ENCODE measurements around the gene KSR2. TPM values are rescaled to one million over a fixed set of nuclear protein-coding genes. Genes with fewer than 3 reads are reported as not detected.

The KSR2 gene
- total RNA-seq, 2 donors from 2014 or later: 0.05 TPM; not detected in 1

GRCh38 chr12:117577122-117577657, 391.6 kb downstream of the KSR2 start:
- intact Hi-C loops (cut with DNase I): no loop called here
- DNase-seq (ENCODE audit: low spot score): no peak

DNA sequence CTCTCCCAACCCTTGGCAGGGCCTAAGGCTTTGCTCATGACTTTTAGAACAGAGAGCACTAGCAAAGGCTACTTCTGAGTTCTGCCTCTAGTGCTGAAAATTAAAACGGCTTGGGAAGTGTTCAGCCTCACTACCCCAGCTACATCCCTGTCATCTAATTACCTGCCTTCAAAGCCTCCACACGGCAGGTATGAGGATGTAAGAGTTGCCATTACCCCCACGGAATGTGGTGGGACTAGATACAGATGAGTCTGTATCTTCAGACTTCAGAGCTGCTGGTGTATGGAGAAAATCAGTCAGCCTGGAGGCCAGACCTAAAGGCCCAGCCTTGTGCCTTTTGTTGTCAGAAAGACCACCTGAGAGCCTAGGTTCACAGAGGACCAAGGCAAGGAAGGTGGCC, 392.7 kb downstream of the KSR2 start:
- DNase-seq (ENCODE audit: low spot score): no peak
- intact Hi-C loops (cut with DNase I): no loop called here

DNA sequence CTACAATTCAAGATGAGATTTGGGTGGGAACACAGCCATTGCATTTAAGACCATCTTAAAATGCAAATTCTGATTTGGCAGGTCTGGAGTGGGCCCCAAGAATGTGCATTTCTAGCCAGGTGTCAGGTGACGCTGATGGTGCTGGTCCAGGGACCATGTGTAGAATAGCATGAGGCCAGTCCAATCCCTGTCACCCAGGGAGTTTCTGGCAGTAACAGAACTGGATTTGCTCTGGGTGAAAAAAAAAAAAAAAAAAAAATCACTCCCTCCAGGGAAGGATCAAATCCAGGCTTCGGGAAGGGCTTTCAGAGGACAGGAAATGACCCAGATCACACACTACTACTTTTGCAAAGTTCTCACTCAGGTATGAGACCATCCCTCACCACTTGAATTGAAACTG, 394.1 kb downstream of the KSR2 start:
- intact Hi-C loops (cut with DNase I): no loop called here
- DNase-seq (ENCODE audit: low spot score): no peak

DNA sequence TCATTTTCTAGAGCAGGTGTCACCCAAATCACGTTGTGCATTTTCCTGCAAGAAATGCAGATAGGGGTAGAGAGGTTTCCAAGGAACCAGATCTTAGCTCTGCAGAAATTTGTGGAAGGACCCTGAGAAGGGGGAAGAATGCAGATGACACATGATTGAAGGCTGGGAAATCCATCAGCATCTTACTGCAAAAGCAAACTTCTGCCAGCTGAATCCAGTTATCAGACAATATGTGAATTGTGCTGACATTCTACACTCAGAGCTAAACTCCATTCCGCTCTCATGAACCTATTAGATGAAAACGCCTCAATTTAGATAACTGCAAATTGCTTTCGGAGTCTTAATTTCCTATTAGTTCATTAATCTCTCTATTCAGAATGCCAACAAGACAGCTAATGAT, 396.0 kb downstream of the KSR2 start:
- intact Hi-C loops (cut with DNase I): no loop called here
- DNase-seq (ENCODE audit: low spot score): no peak

GRCh38 chr12:117571321-117571720, 397.5 kb downstream of the KSR2 start:
- intact Hi-C loops (cut with DNase I): no loop called here
- no peak for DNase-seq (ENCODE audit: low spot score)

DNA sequence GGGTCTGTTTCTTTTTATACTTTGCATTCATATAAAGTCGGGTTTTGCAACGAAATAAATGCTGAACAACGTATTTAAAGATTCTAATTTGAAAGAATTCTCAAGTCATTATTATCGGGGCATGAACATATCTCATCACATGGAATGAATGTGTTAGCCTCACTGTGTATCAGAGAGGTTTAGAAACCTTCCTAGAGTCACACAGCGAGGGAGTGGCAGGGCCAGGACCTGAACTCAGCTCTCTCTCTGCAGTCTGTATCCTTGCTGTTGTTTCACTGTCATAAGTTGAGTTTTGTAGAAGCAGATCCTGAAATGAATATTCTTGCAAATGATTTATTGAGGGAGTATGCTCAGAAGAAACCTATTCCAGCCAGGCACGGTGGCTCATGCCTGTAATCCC, 398.2 kb downstream of the KSR2 start:
- intact Hi-C loops (cut with DNase I): no loop called here

GRCh38 chr12:117567644-117568216, 401.1 kb downstream of the KSR2 start:
- intact Hi-C loops (cut with DNase I): no loop called here
- no peak for DNase-seq (ENCODE audit: low spot score)

More for the DNA sequence above, 398.2 kb downstream of the KSR2 start:
- DNase-seq (ENCODE audit: low spot score): no peak

DNA sequence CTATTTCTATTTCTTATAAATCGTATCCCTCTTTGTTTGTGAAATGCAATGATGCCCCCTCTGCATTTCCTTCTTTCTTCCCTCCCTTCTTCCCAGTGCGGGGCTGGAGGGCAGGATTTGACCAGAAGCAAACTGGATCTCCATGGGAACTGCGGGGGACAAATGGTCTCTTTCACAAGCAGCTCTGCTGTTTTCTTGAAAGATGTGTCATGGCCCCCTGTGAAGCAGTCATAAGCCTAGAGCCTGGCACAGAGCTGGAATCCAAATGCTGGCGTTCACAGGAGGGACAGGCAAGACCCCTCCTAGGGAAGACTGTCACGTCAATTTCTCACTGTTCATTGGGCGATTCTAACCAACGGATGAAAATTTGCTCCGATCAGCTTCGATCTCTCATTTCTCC, 403.9 kb downstream of the KSR2 start:
- intact Hi-C loops (cut with DNase I): no loop called here
- no peak for DNase-seq (ENCODE audit: low spot score)

DNA sequence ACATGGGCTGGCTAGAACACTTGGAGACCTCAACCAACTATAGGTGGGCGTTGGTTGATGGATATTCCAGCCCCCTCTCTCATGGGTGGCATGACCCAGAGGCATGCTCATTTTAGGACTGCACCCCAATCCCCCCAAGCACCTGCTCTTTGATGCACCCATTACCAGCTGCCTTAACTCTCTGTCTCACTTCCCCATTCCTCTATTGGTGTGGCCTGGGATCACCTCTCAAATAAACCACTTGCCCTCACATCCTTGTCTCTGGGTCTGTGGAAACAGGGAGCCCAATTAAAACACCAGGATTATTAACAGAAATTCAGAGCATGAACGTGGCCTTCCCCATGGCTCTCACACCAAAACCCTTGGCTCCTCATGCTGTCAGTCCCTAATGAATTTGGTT, 405.1 kb downstream of the KSR2 start:
- intact Hi-C loops (cut with DNase I): no loop called here
- no peak for DNase-seq (ENCODE audit: low spot score)

DNA sequence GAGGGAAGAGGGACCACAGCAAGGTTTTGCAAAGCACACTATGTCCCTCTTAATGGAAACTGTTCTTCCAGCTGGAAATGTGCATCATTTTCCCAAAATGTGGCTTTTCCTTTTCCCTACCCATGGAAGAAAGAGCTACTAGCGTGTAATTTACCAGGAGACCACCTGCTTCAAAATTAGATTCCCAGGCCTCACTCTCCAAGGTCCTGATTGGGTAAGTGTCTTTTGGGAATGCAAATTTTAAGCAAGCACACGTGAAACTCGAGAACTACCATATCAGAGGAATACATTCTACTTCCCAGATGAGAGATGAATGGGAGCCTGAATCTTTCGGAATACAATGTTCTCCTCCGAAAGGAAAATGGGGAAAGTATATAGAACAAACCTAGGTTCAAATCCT, 405.8 kb downstream of the KSR2 start:
- DNase-seq (ENCODE audit: low spot score): no peak
- intact Hi-C loops (cut with DNase I): no loop called here

DNA sequence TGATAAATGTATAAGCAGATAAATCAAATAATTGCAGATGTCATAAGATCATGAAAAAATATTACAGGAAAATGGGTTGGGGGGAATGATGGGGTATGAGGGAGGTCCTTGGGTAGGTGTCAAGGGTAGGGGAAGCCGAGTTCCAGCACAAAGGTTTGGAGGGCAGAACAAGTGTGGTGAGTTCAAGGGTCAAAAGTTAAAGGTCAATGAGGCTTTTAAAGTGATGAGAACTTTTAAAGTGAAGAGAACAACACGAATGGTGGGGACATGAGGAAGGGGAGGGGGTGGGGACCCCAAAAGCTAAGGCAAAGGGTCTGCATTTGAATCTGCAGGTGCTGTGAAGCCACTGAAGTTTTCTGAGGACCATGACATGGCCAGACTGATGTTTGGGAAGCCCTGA, 406.8 kb downstream of the KSR2 start:
- no peak for DNase-seq (ENCODE audit: low spot score)
- intact Hi-C loops (cut with DNase I): no loop called here

- intact Hi-C loops (cut with DNase I): no loop called here
- DNase-seq (ENCODE audit: low spot score): no peak
Observed at GRCh38 chr12:117559978-117560377, 408.8 kb downstream of the KSR2 start.

GRCh38 chr12:117555889-117556288, 412.9 kb downstream of the KSR2 start:
- no peak for DNase-seq (ENCODE audit: low spot score)
- intact Hi-C loops (cut with DNase I): no loop called here

- no peak for DNase-seq (ENCODE audit: low spot score)
- intact Hi-C loops (cut with DNase I): no loop called here
Observed at GRCh38 chr12:117552971-117553370, 415.8 kb downstream of the KSR2 start.

GRCh38 chr12:117551665-117552064, 417.1 kb downstream of the KSR2 start:
- DNase-seq (ENCODE audit: low spot score): no peak
- intact Hi-C loops (cut with DNase I): no loop called here

DNA sequence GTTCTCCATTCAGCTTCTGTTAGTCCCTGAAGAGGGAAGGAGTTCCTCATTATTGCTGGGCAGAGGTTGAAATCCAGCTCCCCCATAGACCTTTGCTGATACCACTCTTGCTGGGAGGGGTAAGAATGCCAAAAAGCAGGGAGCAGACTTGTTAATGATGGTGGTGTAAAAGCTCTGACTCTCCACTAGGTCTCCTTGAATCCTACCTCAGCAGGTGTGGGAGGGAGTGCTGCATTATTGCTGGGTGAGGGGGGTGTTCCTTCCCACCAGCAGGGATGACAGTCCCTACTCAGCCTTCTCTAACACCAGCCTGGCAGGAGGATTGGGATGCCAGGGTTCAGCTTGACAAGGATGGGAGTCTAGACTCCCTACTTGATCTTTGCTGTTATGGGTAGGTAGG, 421.6 kb downstream of the KSR2 start:
- intact Hi-C loops (cut with DNase I): no loop called here
- DNase-seq (ENCODE audit: low spot score): no peak

DNA sequence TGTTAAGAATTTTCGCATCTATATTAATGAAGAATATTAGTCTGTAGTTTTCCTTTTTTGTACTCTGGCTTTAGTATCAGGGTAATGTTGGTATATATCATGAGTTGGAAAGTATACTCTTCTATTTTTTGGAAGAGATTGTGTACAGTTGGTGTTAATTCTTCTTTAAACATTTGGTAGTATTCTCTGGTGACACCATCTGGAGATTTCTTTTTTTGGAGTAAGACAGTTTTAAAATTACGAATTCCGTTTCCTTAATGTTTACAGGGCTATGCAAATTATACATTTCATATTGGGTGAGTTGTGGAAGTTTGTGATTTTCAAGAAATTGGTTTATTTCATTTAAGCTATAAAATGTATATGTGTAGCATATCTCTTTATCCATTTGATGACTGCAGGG, 423.6 kb downstream of the KSR2 start:
- intact Hi-C loops (cut with DNase I): no loop called here
- DNase-seq (ENCODE audit: low spot score): no peak

GRCh38 chr12:117540011-117540410, 428.8 kb downstream of the KSR2 start:
- intact Hi-C loops (cut with DNase I): no loop called here
- DNase-seq (ENCODE audit: low spot score): no peak

DNA sequence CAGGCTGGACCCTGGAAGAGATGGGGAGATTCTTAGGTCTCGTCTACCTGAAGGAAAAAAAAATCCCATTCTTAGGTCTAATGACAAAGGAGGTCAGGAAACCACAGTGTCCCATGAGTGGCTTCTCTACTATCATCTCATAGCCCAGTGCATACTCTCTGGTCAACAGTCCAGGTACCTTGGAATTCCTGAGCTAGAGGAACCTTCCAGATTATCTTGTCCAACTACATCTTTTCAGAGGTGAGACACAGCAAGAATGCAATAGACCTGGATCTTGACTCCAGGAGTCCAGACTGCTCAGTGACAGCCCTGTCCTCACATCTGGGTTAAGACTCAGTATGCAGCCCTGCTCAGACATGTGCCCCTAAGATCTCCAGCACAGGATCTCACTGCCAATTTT, 429.9 kb downstream of the KSR2 start:
- intact Hi-C loops (cut with DNase I): no loop called here
- DNase-seq (ENCODE audit: low spot score): no peak

- DNase-seq (ENCODE audit: low spot score): no peak
- intact Hi-C loops (cut with DNase I): no loop called here
Observed at GRCh38 chr12:117538032-117538690, 430.6 kb downstream of the KSR2 start.

DNA sequence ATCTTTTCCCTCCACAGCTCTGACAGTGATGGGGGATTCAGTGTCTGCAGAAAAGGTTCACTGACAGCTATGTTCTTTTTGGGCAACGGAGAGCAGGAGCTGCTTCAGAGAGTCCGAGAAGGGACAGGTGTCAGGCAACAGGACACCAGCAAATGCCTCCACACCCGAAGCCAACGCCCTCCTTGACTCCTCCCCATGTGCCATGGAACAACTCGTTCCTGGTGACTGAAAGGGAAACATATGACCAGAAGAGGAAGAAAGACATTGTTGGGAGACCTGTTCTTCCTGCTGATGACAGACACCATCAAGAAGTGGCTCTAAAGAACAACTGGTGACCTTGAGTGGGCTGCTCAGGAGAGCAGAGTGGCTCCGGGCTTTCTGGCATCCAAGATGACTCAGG, 435.1 kb downstream of the KSR2 start:
- no peak for DNase-seq (ENCODE audit: low spot score)
- intact Hi-C loops (cut with DNase I): no loop called here
